GM23338 (cell line): ENCODE data around the gene CREB3L4.
A peak's percentile ranks its signal among the peaks of the same experiment; 100 is the strongest.

ENCODE experiments used
- CREB1 ChIP-seq: fragments of 250-450 bp; sonication (Bioruptor Pico); IDR thresholded peaks from 2 replicates; pipeline ENCODE4 v1.5.0; 2020; ENCODE audit warnings: low read depth, mild to moderate bottlenecking, moderate library complexity
- EZH2 ChIP-seq: fragments of 200-600 bp; sonication (generic); IDR thresholded peaks from one replicate; pipeline ENCODE4 v1.8.0; 2017; ENCODE audit warnings: antibody characterized with exemption, mild to moderate bottlenecking, low read depth; ENCODE audit not compliant: unreplicated experiment
- EZH2phosphoT487 ChIP-seq: fragments of 200-600 bp; sonication (generic); IDR thresholded peaks from one replicate; pipeline ENCODE4 v1.8.1; 2018; ENCODE audit warnings: antibody characterized with exemption; ENCODE audit not compliant: unreplicated experiment
- JUNB ChIP-seq: IDR thresholded peaks from one replicate; pipeline ENCODE4 v1.6.1; 2016; ENCODE audit warnings: antibody characterized with exemption; ENCODE audit not compliant: unreplicated experiment
- NANOG ChIP-seq: IDR thresholded peaks from 2 replicates; pipeline ENCODE4 v1.6.1; 2016; ENCODE audit warnings: antibody characterized with exemption, borderline replicate concordance
- POLR2AphosphoS5 ChIP-seq: IDR thresholded peaks from 2 replicates; pipeline ENCODE4 v1.6.1; 2016; ENCODE audit warnings: antibody characterized with exemption, low read depth
- TF ChIP-seq, protein P1 (sequence below), 2 experiments: fragments of 200-600 bp in 1 of 2; sonication (generic) in 1 of 2; conservative IDR thresholded peaks; 2 replicates each; pipeline versions ENCODE4 v1.5.1 to v1.6.1; 2016 to 2017; ENCODE audit warnings: antibody characterized with exemption in 2 of 2, low read depth in 2 of 2, mild to moderate bottlenecking in 2 of 2, moderate library complexity in 1 of 2
- TF ChIP-seq, protein P2 (sequence below): IDR thresholded peaks from one replicate; pipeline ENCODE4 v1.6.1; 2018; ENCODE audit warnings: antibody characterized with exemption; ENCODE audit not compliant: unreplicated experiment
- TF ChIP-seq, protein P3 (sequence below): IDR thresholded peaks from 2 replicates; pipeline ENCODE4 v1.6.1; 2016; ENCODE audit warnings: antibody characterized with exemption
- TF ChIP-seq, protein P4 (sequence below): fragments of 250-450 bp; sonication (Bioruptor Pico); IDR thresholded peaks from 2 replicates; pipeline ENCODE4 v1.5.0; 2020; ENCODE audit warnings: mild to moderate bottlenecking, moderate library complexity

DNA sequence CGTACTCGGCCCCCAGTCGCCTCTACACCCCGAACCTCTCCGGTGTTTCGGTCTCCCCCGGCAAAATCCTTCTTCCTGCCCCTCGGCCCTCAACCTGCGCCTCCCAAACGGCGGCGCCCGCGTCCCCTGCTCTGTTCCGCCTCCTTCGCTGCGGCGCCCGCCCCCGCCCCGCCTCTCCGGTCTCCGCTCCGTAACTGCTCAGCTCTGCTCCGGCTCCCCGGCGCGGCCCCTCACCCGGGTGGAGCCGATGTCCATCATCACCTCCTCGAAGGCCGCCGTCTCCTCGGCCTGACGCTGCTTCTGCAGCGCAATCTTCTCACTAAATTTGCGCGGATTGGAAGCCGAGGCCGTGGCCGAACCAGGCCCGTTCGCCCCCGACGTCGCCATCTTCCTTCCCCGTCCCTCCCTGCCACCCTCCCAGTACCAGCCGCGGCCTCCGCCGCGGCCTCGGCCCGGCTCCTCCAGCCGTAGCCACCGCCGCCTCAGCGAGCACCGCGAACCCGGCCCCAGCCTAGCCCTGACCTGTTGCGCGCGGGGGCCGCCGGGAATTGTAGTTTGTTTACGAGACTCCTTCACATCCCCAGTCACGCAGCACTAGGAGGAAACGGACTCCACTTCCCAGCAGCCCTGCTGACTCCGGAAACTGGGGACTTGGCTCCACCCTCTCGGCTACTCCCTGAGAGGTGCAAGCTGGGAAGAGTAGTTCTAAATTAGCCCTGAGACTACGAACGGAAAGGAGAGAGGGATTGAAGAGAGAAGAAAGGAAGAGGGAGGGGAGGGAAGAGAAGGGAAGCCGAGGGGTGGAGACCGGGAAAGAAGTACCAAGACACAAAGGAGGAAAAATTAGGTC, 9.4 kb upstream of the CREB3L4 start, which contains the start of gene CRTC2:
- TF ChIP-seq, protein P1, sequence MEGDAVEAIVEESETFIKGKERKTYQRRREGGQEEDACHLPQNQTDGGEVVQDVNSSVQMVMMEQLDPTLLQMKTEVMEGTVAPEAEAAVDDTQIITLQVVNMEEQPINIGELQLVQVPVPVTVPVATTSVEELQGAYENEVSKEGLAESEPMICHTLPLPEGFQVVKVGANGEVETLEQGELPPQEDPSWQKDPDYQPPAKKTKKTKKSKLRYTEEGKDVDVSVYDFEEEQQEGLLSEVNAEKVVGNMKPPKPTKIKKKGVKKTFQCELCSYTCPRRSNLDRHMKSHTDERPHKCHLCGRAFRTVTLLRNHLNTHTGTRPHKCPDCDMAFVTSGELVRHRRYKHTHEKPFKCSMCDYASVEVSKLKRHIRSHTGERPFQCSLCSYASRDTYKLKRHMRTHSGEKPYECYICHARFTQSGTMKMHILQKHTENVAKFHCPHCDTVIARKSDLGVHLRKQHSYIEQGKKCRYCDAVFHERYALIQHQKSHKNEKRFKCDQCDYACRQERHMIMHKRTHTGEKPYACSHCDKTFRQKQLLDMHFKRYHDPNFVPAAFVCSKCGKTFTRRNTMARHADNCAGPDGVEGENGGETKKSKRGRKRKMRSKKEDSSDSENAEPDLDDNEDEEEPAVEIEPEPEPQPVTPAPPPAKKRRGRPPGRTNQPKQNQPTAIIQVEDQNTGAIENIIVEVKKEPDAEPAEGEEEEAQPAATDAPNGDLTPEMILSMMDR (conservative IDR thresholded peaks at IDR 0.05; ENCODE audit: low read depth in 2 of 2) = no peak
- TF ChIP-seq JUNB (no peak), EZH2 (no peak), EZH2phosphoT487 (no peak), POLR2AphosphoS5 (peak; percentile 92), NANOG (no peak), CREB1 (CRISPR knock-in tag) (peak; percentile 70)
- TF ChIP-seq, protein P2, sequence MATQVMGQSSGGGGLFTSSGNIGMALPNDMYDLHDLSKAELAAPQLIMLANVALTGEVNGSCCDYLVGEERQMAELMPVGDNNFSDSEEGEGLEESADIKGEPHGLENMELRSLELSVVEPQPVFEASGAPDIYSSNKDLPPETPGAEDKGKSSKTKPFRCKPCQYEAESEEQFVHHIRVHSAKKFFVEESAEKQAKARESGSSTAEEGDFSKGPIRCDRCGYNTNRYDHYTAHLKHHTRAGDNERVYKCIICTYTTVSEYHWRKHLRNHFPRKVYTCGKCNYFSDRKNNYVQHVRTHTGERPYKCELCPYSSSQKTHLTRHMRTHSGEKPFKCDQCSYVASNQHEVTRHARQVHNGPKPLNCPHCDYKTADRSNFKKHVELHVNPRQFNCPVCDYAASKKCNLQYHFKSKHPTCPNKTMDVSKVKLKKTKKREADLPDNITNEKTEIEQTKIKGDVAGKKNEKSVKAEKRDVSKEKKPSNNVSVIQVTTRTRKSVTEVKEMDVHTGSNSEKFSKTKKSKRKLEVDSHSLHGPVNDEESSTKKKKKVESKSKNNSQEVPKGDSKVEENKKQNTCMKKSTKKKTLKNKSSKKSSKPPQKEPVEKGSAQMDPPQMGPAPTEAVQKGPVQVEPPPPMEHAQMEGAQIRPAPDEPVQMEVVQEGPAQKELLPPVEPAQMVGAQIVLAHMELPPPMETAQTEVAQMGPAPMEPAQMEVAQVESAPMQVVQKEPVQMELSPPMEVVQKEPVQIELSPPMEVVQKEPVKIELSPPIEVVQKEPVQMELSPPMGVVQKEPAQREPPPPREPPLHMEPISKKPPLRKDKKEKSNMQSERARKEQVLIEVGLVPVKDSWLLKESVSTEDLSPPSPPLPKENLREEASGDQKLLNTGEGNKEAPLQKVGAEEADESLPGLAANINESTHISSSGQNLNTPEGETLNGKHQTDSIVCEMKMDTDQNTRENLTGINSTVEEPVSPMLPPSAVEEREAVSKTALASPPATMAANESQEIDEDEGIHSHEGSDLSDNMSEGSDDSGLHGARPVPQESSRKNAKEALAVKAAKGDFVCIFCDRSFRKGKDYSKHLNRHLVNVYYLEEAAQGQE = no peak
- TF ChIP-seq, protein P3, sequence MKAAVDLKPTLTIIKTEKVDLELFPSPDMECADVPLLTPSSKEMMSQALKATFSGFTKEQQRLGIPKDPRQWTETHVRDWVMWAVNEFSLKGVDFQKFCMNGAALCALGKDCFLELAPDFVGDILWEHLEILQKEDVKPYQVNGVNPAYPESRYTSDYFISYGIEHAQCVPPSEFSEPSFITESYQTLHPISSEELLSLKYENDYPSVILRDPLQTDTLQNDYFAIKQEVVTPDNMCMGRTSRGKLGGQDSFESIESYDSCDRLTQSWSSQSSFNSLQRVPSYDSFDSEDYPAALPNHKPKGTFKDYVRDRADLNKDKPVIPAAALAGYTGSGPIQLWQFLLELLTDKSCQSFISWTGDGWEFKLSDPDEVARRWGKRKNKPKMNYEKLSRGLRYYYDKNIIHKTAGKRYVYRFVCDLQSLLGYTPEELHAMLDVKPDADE = peak; percentile 99
- TF ChIP-seq, protein P4, sequence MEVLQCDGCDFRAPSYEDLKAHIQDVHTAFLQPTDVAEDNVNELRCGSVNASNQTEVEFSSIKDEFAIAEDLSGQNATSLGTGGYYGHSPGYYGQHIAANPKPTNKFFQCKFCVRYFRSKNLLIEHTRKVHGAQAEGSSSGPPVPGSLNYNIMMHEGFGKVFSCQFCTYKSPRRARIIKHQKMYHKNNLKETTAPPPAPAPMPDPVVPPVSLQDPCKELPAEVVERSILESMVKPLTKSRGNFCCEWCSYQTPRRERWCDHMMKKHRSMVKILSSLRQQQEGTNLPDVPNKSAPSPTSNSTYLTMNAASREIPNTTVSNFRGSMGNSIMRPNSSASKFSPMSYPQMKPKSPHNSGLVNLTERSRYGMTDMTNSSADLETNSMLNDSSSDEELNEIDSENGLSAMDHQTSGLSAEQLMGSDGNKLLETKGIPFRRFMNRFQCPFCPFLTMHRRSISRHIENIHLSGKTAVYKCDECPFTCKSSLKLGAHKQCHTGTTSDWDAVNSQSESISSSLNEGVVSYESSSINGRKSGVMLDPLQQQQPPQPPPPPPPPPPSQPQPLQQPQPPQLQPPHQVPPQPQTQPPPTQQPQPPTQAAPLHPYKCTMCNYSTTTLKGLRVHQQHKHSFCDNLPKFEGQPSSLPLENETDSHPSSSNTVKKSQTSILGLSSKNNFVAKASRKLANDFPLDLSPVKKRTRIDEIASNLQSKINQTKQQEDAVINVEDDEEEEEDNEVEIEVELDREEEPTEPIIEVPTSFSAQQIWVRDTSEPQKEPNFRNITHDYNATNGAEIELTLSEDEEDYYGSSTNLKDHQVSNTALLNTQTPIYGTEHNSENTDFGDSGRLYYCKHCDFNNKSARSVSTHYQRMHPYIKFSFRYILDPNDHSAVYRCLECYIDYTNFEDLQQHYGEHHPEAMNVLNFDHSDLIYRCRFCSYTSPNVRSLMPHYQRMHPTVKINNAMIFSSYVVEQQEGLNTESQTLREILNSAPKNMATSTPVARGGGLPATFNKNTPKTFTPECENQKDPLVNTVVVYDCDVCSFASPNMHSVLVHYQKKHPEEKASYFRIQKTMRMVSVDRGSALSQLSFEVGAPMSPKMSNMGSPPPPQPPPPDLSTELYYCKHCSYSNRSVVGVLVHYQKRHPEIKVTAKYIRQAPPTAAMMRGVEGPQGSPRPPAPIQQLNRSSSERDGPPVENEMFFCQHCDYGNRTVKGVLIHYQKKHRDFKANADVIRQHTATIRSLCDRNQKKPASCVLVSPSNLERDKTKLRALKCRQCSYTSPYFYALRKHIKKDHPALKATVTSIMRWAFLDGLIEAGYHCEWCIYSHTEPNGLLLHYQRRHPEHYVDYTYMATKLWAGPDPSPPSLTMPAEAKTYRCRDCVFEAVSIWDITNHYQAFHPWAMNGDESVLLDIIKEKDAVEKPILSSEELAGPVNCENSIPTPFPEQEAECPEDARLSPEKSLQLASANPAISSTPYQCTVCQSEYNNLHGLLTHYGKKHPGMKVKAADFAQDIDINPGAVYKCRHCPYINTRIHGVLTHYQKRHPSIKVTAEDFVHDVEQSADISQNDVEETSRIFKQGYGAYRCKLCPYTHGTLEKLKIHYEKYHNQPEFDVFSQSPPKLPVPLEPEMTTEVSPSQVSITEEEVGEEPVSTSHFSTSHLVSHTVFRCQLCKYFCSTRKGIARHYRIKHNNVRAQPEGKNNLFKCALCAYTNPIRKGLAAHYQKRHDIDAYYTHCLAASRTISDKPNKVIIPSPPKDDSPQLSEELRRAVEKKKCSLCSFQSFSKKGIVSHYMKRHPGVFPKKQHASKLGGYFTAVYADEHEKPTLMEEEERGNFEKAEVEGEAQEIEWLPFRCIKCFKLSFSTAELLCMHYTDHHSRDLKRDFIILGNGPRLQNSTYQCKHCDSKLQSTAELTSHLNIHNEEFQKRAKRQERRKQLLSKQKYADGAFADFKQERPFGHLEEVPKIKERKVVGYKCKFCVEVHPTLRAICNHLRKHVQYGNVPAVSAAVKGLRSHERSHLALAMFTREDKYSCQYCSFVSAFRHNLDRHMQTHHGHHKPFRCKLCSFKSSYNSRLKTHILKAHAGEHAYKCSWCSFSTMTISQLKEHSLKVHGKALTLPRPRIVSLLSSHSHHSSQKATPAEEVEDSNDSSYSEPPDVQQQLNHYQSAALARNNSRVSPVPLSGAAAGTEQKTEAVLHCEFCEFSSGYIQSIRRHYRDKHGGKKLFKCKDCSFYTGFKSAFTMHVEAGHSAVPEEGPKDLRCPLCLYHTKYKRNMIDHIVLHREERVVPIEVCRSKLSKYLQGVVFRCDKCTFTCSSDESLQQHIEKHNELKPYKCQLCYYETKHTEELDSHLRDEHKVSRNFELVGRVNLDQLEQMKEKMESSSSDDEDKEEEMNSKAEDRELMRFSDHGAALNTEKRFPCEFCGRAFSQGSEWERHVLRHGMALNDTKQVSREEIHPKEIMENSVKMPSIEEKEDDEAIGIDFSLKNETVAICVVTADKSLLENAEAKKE (CRISPR knock-in tag) = no peak
